ENCODE results near the gene FGD1.

FGD1 gene

GRCh38 chrX:54449929-54450328 lies 46.1 kb downstream of the FGD1 start:
- no peaks in the 10 kb centered on the region for H3K27me3 ChIP-seq (ENCODE audit: insufficient read depth, low read depth)
- no peaks in the 10 kb centered on the region for H3K36me3 ChIP-seq (ENCODE audit: insufficient read depth)
- no peak overlapping the region for H3K4me2 ChIP-seq

GRCh38 chrX:54447461-54447860 lies 48.6 kb downstream of the FGD1 start:
- no peaks in the 10 kb centered on the region for H3K27me3 ChIP-seq (ENCODE audit: insufficient read depth, low read depth)
- H3K4me2 ChIP-seq = no peak overlapping the region
- no peak overlapping the region for H3K9ac ChIP-seq
- TF ChIP-seq CTCF (conservative IDR thresholded peaks at IDR 0.05; ENCODE audit: low read depth, low read length) = 0 out of 2 replicates have a peak, but pooled peaks have one; percentile 20
- H4K20me1 ChIP-seq (ENCODE audit: insufficient read depth) = no peaks in the 10 kb centered on the region
- H3K4me1 ChIP-seq (ENCODE audit: low read depth, poor library complexity, severe bottlenecking) = peaks cover 4% of the 10 kb centered on the region
- H2AFZ ChIP-seq (ENCODE audit: low read depth) = no peak overlapping the region
- H3K4me3 ChIP-seq (IDR thresholded peaks at IDR 0.05; ENCODE audit: insufficient read depth, low read depth, low read length) = no peak overlapping the region
- H3K27ac ChIP-seq = no peak overlapping the region; the same call in 1 of the 2 replicates
- H3K79me2 ChIP-seq (ENCODE audit: insufficient read depth, low read depth) = peaks cover 15% of the 10 kb centered on the region; the same call in 1 of the 2 replicates
- H3K36me3 ChIP-seq (ENCODE audit: insufficient read depth) = no peaks in the 10 kb centered on the region

More at GRCh38 chrX:54449929-54450328, 46.1 kb downstream of the FGD1 start:
- no peak overlapping the region for H3K9ac ChIP-seq
- no peaks in the 10 kb centered on the region for H4K20me1 ChIP-seq (ENCODE audit: insufficient read depth)
- no peak overlapping the region for H2AFZ ChIP-seq (ENCODE audit: low read depth)
- no peaks in the 10 kb centered on the region for H3K4me1 ChIP-seq (ENCODE audit: low read depth, poor library complexity, severe bottlenecking)
- TF ChIP-seq CTCF (conservative IDR thresholded peaks at IDR 0.05; ENCODE audit: low read depth, low read length) = no peak
- H3K79me2 ChIP-seq (ENCODE audit: insufficient read depth, low read depth) = no peaks in the 10 kb centered on the region
- no peak overlapping the region for H3K4me3 ChIP-seq (IDR thresholded peaks at IDR 0.05; ENCODE audit: insufficient read depth, low read depth, low read length)
- H3K27ac ChIP-seq = no peak overlapping the region

- H4K20me1 ChIP-seq (ENCODE audit: insufficient read depth) = no peaks in the 10 kb centered on the region
- peaks cover 15% of the 10 kb centered on the region for H3K4me1 ChIP-seq (ENCODE audit: low read depth, poor library complexity, severe bottlenecking)
- H2AFZ ChIP-seq (ENCODE audit: low read depth) = no peak overlapping the region
- no peaks in the 10 kb centered on the region for H3K36me3 ChIP-seq (ENCODE audit: insufficient read depth)
- no peak overlapping the region for H3K9ac ChIP-seq
- no peaks in the 10 kb centered on the region for H3K27me3 ChIP-seq (ENCODE audit: insufficient read depth, low read depth)
- H3K27ac ChIP-seq = no peak overlapping the region
- peaks cover 29% of the 10 kb centered on the region for H3K79me2 ChIP-seq (ENCODE audit: insufficient read depth, low read depth)
- no peak overlapping the region for H3K4me2 ChIP-seq
- no peak overlapping the region for H3K4me3 ChIP-seq (IDR thresholded peaks at IDR 0.05; ENCODE audit: insufficient read depth, low read depth, low read length)
- no peak for TF ChIP-seq CTCF (conservative IDR thresholded peaks at IDR 0.05; ENCODE audit: low read depth, low read length)
Measured at GRCh38 chrX:54446084-54446483, 50.0 kb downstream of the FGD1 start.

GRCh38 chrX:54444752-54445151 lies 51.3 kb downstream of the FGD1 start:
- Histone ChIP-seq H3K79me2 (ENCODE audit: insufficient read depth, low read depth) (peaks cover 39% of the 10 kb centered on the region), H3K27ac (no peak overlapping the region), H3K4me2 (no peak overlapping the region), H4K20me1 (ENCODE audit: insufficient read depth) (no peaks in the 10 kb centered on the region), H3K4me3 (IDR thresholded peaks at IDR 0.05; ENCODE audit: insufficient read depth, low read depth, low read length) (no peak overlapping the region), H2AFZ (ENCODE audit: low read depth) (no peak overlapping the region), H3K27me3 (ENCODE audit: insufficient read depth, low read depth) (no peaks in the 10 kb centered on the region), H3K9ac (no peak overlapping the region), H3K36me3 (ENCODE audit: insufficient read depth) (no peaks in the 10 kb centered on the region), H3K4me1 (ENCODE audit: low read depth, poor library complexity, severe bottlenecking) (peaks cover 17% of the 10 kb centered on the region)
- no peak for TF ChIP-seq CTCF (conservative IDR thresholded peaks at IDR 0.05; ENCODE audit: low read depth, low read length)

Data from KMS-11 (cell line).